ENCODE data around the gene TENM4.

DNA sequence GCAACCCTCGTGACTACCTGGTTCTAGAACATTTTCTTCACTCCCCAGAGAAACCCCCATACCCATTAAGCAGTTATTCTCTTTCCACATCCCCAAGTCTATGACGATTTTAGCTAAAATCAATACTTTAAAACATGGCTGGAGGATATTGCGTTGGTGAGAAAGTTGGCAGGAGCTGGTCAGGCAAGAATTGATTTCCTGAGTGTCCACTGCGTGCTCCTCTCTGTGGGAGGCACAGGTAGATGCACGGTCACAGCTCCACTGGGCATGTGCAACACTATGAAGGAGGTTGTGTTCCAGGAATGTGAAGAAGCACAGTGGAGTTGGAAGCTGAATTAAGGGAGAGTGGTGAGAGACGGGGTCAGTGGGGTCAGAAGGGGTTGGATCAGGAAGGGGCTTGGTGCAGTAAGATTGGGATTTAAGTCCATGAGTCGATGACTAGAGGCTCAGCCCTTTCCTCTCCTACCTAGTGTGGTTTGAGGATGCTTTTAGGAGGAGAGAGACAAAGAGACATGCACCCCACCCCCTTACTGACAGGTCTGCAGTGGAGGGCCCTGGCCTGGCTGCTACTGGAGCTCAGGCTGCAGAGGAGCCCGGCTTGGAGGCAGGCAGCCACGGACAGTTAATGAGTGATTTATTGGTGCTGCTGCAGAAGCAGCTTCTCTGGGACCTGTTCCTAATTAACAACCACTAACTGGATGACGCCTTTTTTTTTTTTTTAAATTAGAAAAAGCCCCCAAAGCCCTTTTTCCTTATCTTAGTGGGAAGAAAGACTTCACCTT, 395.6 kb downstream of the TENM4 start:
- TF ChIP-seq, protein P1, sequence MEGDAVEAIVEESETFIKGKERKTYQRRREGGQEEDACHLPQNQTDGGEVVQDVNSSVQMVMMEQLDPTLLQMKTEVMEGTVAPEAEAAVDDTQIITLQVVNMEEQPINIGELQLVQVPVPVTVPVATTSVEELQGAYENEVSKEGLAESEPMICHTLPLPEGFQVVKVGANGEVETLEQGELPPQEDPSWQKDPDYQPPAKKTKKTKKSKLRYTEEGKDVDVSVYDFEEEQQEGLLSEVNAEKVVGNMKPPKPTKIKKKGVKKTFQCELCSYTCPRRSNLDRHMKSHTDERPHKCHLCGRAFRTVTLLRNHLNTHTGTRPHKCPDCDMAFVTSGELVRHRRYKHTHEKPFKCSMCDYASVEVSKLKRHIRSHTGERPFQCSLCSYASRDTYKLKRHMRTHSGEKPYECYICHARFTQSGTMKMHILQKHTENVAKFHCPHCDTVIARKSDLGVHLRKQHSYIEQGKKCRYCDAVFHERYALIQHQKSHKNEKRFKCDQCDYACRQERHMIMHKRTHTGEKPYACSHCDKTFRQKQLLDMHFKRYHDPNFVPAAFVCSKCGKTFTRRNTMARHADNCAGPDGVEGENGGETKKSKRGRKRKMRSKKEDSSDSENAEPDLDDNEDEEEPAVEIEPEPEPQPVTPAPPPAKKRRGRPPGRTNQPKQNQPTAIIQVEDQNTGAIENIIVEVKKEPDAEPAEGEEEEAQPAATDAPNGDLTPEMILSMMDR (IDR thresholded peaks at IDR 0.05) = no peak
- no peak for TF ChIP-seq POLR2A (IDR thresholded peaks at IDR 0.05)
- TF ChIP-seq EP300 (IDR thresholded peaks at IDR 0.05) = no peak
